ENCODE measurements around the gene FNDC10.

GRCh38 chr1:1548591-1548990 is 51.3 kb downstream of the FNDC10 start:
- TF ChIP-seq YY1 (IDR thresholded peaks at IDR 0.05; ENCODE audit: extremely low read depth, insufficient replicate concordance, low read depth, low read length) (no peak), CTCF (IDR thresholded peaks at IDR 0.05 in 2 of 3, conservative IDR thresholded peaks at IDR 0.05 in 1 of 3; ENCODE audit: borderline replicate concordance in 1 of 3, insufficient read depth in 1 of 3, low read depth in 2 of 3, low read length in 2 of 3) (no peak), POLR2A (IDR thresholded peaks at IDR 0.05; ENCODE audit: borderline replicate concordance, extremely low read depth, insufficient read depth, insufficient read length) (no peak), MAX (IDR thresholded peaks at IDR 0.05) (no peak), EZH2 (IDR thresholded peaks at IDR 0.05) (no peak), REST (IDR thresholded peaks at IDR 0.05; ENCODE audit: low read depth) (no peak), SP1 (IDR thresholded peaks at IDR 0.05; ENCODE audit: low read depth) (no peak)

Measured in HCT116 (cell line).